ENCODE data around the gene PDE4DIP. TPM values are rescaled to one million over a fixed set of nuclear protein-coding genes. Genes with fewer than 3 reads are reported as not detected.
A peak's percentile ranks its signal among the peaks of the same experiment; 100 is the strongest.
"Not testable (repeated sequence)": the region's sequence is repeated elsewhere in the genome, so short reads cannot be mapped to it uniquely, and the experiment has no call there.

The PDE4DIP gene
- total and polyA plus RNA-seq, 2 donors (not counting 3 experiments of a cell fraction or from before 2014, with no cell fraction given) = 6.3 to 26.4 TPM

GRCh38 chr1:148966084-148966483, 121.9 kb downstream of the PDE4DIP start:
- POLR2A ChIA-PET; CTCF ChIA-PET; intact Hi-C loops (cut with micrococcal nuclease); H3K4me3 ChIP-seq (replicated peaks in 1 of 3; ENCODE audit: insufficient read depth in 1 of 3, low read depth in 1 of 3, low read length in 3 of 3); BruUV-seq (replicated peaks); H3K4me2 ChIP-seq (ENCODE audit: insufficient read depth, low read length); H3K9me3 ChIP-seq (replicated peaks; ENCODE audit: control insufficient read depth, insufficient read depth, low read length); dilution Hi-C loops (cut with MboI; ENCODE audit: extremely low pct_ligation_motif_present, low sequenced_read_pairs); H3K4me1 ChIP-seq (ENCODE audit: control insufficient read depth, extremely low read depth, insufficient read depth, low read length); H3K27me3 ChIP-seq (ENCODE audit: control insufficient read depth in 2 of 2, insufficient read depth in 2 of 2, low read length in 2 of 2); H3K9me1 ChIP-seq (replicated peaks; ENCODE audit: control insufficient read depth, extremely low read depth, insufficient read depth, low read length); H2AFZ ChIP-seq (ENCODE audit: low read depth, low read length); DNase-seq (ENCODE audit: low read depth, low spot score); H3K27ac ChIP-seq (ENCODE audit: insufficient read depth, low read depth, low read length); H4K20me1 ChIP-seq (replicated peaks; ENCODE audit: control insufficient read depth, extremely low read depth, insufficient read depth, low read length); H3K36me3 ChIP-seq (ENCODE audit: control insufficient read depth in 2 of 2, extremely low read depth in 1 of 2, insufficient read depth in 2 of 2, low read length in 2 of 2); H3K79me2 ChIP-seq (ENCODE audit: control insufficient read depth, insufficient read depth, low read length); H3K9ac ChIP-seq (replicated peaks; ENCODE audit: extremely low read depth, insufficient read depth, low read length): not testable (repeated sequence)
- peak; percentile 40 for FAIRE-seq

GRCh38 chr1:148967580-148967979, 123.4 kb downstream of the PDE4DIP start:
- BruUV-seq (replicated peaks); H3K27me3 ChIP-seq (ENCODE audit: control insufficient read depth in 2 of 2, insufficient read depth in 2 of 2, low read length in 2 of 2); CTCF ChIA-PET; H3K27ac ChIP-seq (ENCODE audit: insufficient read depth, low read depth, low read length); H4K20me1 ChIP-seq (replicated peaks; ENCODE audit: control insufficient read depth, extremely low read depth, insufficient read depth, low read length); FAIRE-seq; H2AFZ ChIP-seq (ENCODE audit: low read depth, low read length); H3K9ac ChIP-seq (replicated peaks; ENCODE audit: extremely low read depth, insufficient read depth, low read length); H3K79me2 ChIP-seq (ENCODE audit: control insufficient read depth, insufficient read depth, low read length); H3K4me2 ChIP-seq (ENCODE audit: insufficient read depth, low read length); H3K36me3 ChIP-seq (ENCODE audit: control insufficient read depth in 2 of 2, extremely low read depth in 1 of 2, insufficient read depth in 2 of 2, low read length in 2 of 2); POLR2A ChIA-PET; dilution Hi-C loops (cut with MboI; ENCODE audit: extremely low pct_ligation_motif_present, low sequenced_read_pairs); intact Hi-C loops (cut with micrococcal nuclease); H3K9me1 ChIP-seq (replicated peaks; ENCODE audit: control insufficient read depth, extremely low read depth, insufficient read depth, low read length); DNase-seq (ENCODE audit: low read depth, low spot score); H3K4me3 ChIP-seq (replicated peaks in 1 of 3; ENCODE audit: insufficient read depth in 1 of 3, low read depth in 1 of 3, low read length in 3 of 3); H3K4me1 ChIP-seq (ENCODE audit: control insufficient read depth, extremely low read depth, insufficient read depth, low read length); H3K9me3 ChIP-seq (replicated peaks; ENCODE audit: control insufficient read depth, insufficient read depth, low read length): not testable (repeated sequence)

GRCh38 chr1:148968682-148969081, 124.5 kb downstream of the PDE4DIP start:
- BruUV-seq (replicated peaks); DNase-seq (ENCODE audit: low read depth, low spot score); FAIRE-seq; CTCF ChIA-PET; H3K4me3 ChIP-seq (replicated peaks in 1 of 3; ENCODE audit: insufficient read depth in 1 of 3, low read depth in 1 of 3, low read length in 3 of 3); dilution Hi-C loops (cut with MboI; ENCODE audit: extremely low pct_ligation_motif_present, low sequenced_read_pairs); H4K20me1 ChIP-seq (replicated peaks; ENCODE audit: control insufficient read depth, extremely low read depth, insufficient read depth, low read length); H3K4me2 ChIP-seq (ENCODE audit: insufficient read depth, low read length); H3K9me3 ChIP-seq (replicated peaks; ENCODE audit: control insufficient read depth, insufficient read depth, low read length); H3K79me2 ChIP-seq (ENCODE audit: control insufficient read depth, insufficient read depth, low read length); intact Hi-C loops (cut with micrococcal nuclease); POLR2A ChIA-PET; H3K27me3 ChIP-seq (ENCODE audit: control insufficient read depth in 2 of 2, insufficient read depth in 2 of 2, low read length in 2 of 2); H3K9ac ChIP-seq (replicated peaks; ENCODE audit: extremely low read depth, insufficient read depth, low read length); H3K27ac ChIP-seq (ENCODE audit: insufficient read depth, low read depth, low read length); H3K36me3 ChIP-seq (ENCODE audit: control insufficient read depth in 2 of 2, extremely low read depth in 1 of 2, insufficient read depth in 2 of 2, low read length in 2 of 2); H3K9me1 ChIP-seq (replicated peaks; ENCODE audit: control insufficient read depth, extremely low read depth, insufficient read depth, low read length); H2AFZ ChIP-seq (ENCODE audit: low read depth, low read length); H3K4me1 ChIP-seq (ENCODE audit: control insufficient read depth, extremely low read depth, insufficient read depth, low read length): not testable (repeated sequence)

- H3K9me3 ChIP-seq (replicated peaks; ENCODE audit: control insufficient read depth, insufficient read depth, low read length); H3K9ac ChIP-seq (replicated peaks; ENCODE audit: extremely low read depth, insufficient read depth, low read length); H3K4me1 ChIP-seq (ENCODE audit: control insufficient read depth, extremely low read depth, insufficient read depth, low read length); intact Hi-C loops (cut with micrococcal nuclease); H4K20me1 ChIP-seq (replicated peaks; ENCODE audit: control insufficient read depth, extremely low read depth, insufficient read depth, low read length); H3K27ac ChIP-seq (ENCODE audit: insufficient read depth, low read depth, low read length); H3K9me1 ChIP-seq (replicated peaks; ENCODE audit: control insufficient read depth, extremely low read depth, insufficient read depth, low read length); CTCF ChIA-PET; H2AFZ ChIP-seq (ENCODE audit: low read depth, low read length); H3K27me3 ChIP-seq (ENCODE audit: control insufficient read depth in 2 of 2, insufficient read depth in 2 of 2, low read length in 2 of 2); BruUV-seq (replicated peaks); dilution Hi-C loops (cut with MboI; ENCODE audit: extremely low pct_ligation_motif_present, low sequenced_read_pairs); POLR2A ChIA-PET; DNase-seq (ENCODE audit: low read depth, low spot score); H3K36me3 ChIP-seq (ENCODE audit: control insufficient read depth in 2 of 2, extremely low read depth in 1 of 2, insufficient read depth in 2 of 2, low read length in 2 of 2); H3K79me2 ChIP-seq (ENCODE audit: control insufficient read depth, insufficient read depth, low read length); H3K4me3 ChIP-seq (replicated peaks in 1 of 3; ENCODE audit: insufficient read depth in 1 of 3, low read depth in 1 of 3, low read length in 3 of 3); H3K4me2 ChIP-seq (ENCODE audit: insufficient read depth, low read length); FAIRE-seq: not testable (repeated sequence)
These were observed 124.9 kb downstream of the PDE4DIP start for GRCh38 chr1:148969126-148969525.

Measured in endothelial cell of umbilical vein (primary cell).